GM12878 (cell line): ENCODE measurements around the gene TMEM39B. TPM values are rescaled to one million over a fixed set of nuclear protein-coding genes. Genes with fewer than 3 reads are reported as not detected.

Experiments
- ATAC-seq: fragments of 200-7000 bp; cut with Tn5 transposase; 3 replicates; pipeline ENCODE4 v1.9.1; 2020; ENCODE audit warnings: mild to moderate bottlenecking, moderate library complexity
- BruUV-seq: library from RNA; stranded (reverse); fragments of 400-500 nt; replicated peaks from 2 replicates; lab custom pipeline; 2021; lab: Mats Ljungman, UMichigan
- CTCF ChIA-PET: fragments of 300-600 bp; sonication (Branson Sonifier 250); formaldehyde crosslinking; extraction: SDS; loops from one replicate; lab custom pipeline; 2021; ENCODE audit warnings: inconsistent platforms; lab: Yijun Ruan, JAX
- POLR2A ChIA-PET: fragments of 350-600 bp; formaldehyde crosslinking; extraction: SDS; loops from one replicate; lab custom pipeline; 2021; ENCODE audit warnings: inconsistent platforms; lab: Charles Lee
- RAD21 ChIA-PET: fragments of 300-600 bp; sonication (Branson Sonifier 250); formaldehyde crosslinking; loops from one replicate; lab custom pipeline; 2023; ENCODE audit warnings: antibody characterized with exemption; ENCODE audit not compliant: unreplicated experiment; lab: Charles Lee
- SMC1A ChIA-PET: fragments of 300-600 bp; sonication (Branson Sonifier 250); formaldehyde crosslinking; loops from one replicate; lab custom pipeline; 2023; ENCODE audit not compliant: unreplicated experiment, uncharacterized antibody; lab: Charles Lee
- DNase-seq: peaks from one replicate; pipeline ENCODE4 v3.0.0-alpha.2; 2011; ENCODE audit warnings: low read depth, low spot score
- FAIRE-seq: peaks from 3 replicates; lab custom pipeline; 2011; peaks lifted over from hg19 to GRCh38; lab: Jason Lieb, UNC
- H2AFZ ChIP-seq: 2 replicates; pipeline ENCODE4 v1.6.0; 2011; ENCODE audit warnings: low read depth, low read length, control low read depth; ENCODE audit not compliant: control insufficient read depth
- H3K27ac ChIP-seq: 2 replicates; pipeline ENCODE4 v1.5.1; 2011; ENCODE audit warnings: control low read depth; ENCODE audit not compliant: control insufficient read depth, insufficient read depth
- H3K27me3 ChIP-seq, 2 experiments: replicated peaks in 1 of 2; 2 replicates each; pipeline versions ENCODE4 v1.6.0 to v1.6.1; 2011; ENCODE audit warnings: low read length in 1 of 2; ENCODE audit not compliant: control insufficient read depth in 2 of 2, insufficient read depth in 2 of 2
- H3K36me3 ChIP-seq, 2 experiments: 2 replicates each; pipeline ENCODE4 v1.5.1; 2011; ENCODE audit warnings: low read length in 1 of 2; ENCODE audit not compliant: control insufficient read depth in 2 of 2, insufficient read depth in 2 of 2
- H3K4me1 ChIP-seq: 2 replicates; pipeline ENCODE4 v1.6.1; 2011; ENCODE audit warnings: mild to moderate bottlenecking, low read length, moderate library complexity, mixed read lengths; ENCODE audit not compliant: control insufficient read depth, insufficient read depth
- H3K4me2 ChIP-seq: 2 replicates; pipeline ENCODE4 v1.6.0; 2011; ENCODE audit warnings: control low read depth; ENCODE audit not compliant: control insufficient read depth, insufficient read depth
- H3K4me3 ChIP-seq: fragments of 200-600 bp; sonication (generic); 2 replicates; pipeline ENCODE4 v1.5.1; 2016
- H3K79me2 ChIP-seq: 2 replicates; pipeline ENCODE4 v1.6.0; 2011; ENCODE audit warnings: low read length; ENCODE audit not compliant: control insufficient read depth, insufficient read depth
- H3K9ac ChIP-seq: 2 replicates; pipeline ENCODE4 v1.8.0; 2011; ENCODE audit warnings: low read length, control low read depth, mixed read lengths; ENCODE audit not compliant: control insufficient read depth, insufficient read depth
- H3K9me3 ChIP-seq: replicated peaks from 3 replicates; pipeline ENCODE4 v1.5.1; 2011; ENCODE audit warnings: mild to moderate bottlenecking, low read length; ENCODE audit not compliant: control insufficient read depth, insufficient read depth
- H4K20me1 ChIP-seq: 2 replicates; pipeline ENCODE4 v1.6.0; 2011; ENCODE audit not compliant: control insufficient read depth, insufficient read depth
- EZH2 ChIP-seq: IDR thresholded peaks from 2 replicates; pipeline ENCODE4 v1.6.1; 2012; ENCODE audit warnings: low read depth, mild to moderate bottlenecking, control low read depth, inconsistent platforms, low read length, borderline replicate concordance; ENCODE audit not compliant: control insufficient read depth
- FOS ChIP-seq: IDR thresholded peaks from 3 replicates; pipeline ENCODE4 v1.6.1; 2011; ENCODE audit warnings: borderline replicate concordance; ENCODE audit not compliant: insufficient read length; ENCODE audit errors: extremely low read depth
- NR2F1 ChIP-seq: fragments of 450-650 bp; conservative IDR thresholded peaks from 2 replicates; pipeline ENCODE4 v1.6.1; 2017; ENCODE audit warnings: mild to moderate bottlenecking
- PBX3 ChIP-seq: IDR thresholded peaks from 2 replicates; pipeline ENCODE4 v1.6.1; 2011; ENCODE audit warnings: mild to moderate bottlenecking, low read depth, low read length, moderate library complexity; ENCODE audit not compliant: insufficient replicate concordance
- STAT3 ChIP-seq: IDR thresholded peaks from 2 replicates; pipeline ENCODE4 v1.6.1; 2011; ENCODE audit warnings: low read depth, low read length, improper control_type of control experiment
- ZNF207 ChIP-seq: fragments of 450-650 bp; IDR thresholded peaks from 2 replicates; pipeline ENCODE4 v1.6.1; 2014; ENCODE audit warnings: antibody characterized with exemption, mild to moderate bottlenecking, borderline replicate concordance
- WGBS: methylation state at CpG from one replicate; pipeline ENCODE4 v1.1.6; 2016; ENCODE audit warnings: low lambda C conversion rate; ENCODE audit not compliant: insufficient replicate concordance, insufficient coverage; ENCODE audit errors: missing lambda C conversion rate; 5-methylcytosine and 5-hydroxymethylcytosine counted together
- in situ Hi-C: fragments of 300-500 bp; cut with MboI; formaldehyde crosslinking; loops from 9 replicates; pipeline ENCODE4 v1.14.3; 2018; ENCODE audit warnings: mixed read lengths
- intact Hi-C: fragments of 100-400 bp; cut with micrococcal nuclease; formaldehyde crosslinking; loops from one replicate; pipeline ENCODE4 v1.14.2; 2022; ENCODE audit not compliant: unreplicated experiment
- polyA plus RNA-seq, 11 experiments: library from polyadenylated mRNA; depleted of rRNA in 4 of 11; unstranded in 6 of 11; stranded (reverse) in 5 of 11; fragments of >200 nt; fragmentation: Nextera tagmentation in 4 of 11; fragmentation: Illumina TruSeq in 1 of 11; extraction: Ambion mirVana in 4 of 11; extraction: Trizol in 1 of 11; gene quantifications; 1 replicate in 1 of 11; 2 replicates in 10 of 11; pipeline versions ENCODE4 v1.2.1 to v1.2.3, GENCODE V29; 2011 to 2016; ENCODE audit warnings: inconsistent platforms in 2 of 11, missing spikeins in 2 of 11, low read depth in 1 of 11
- total RNA-seq, 4 experiments: library from RNA; depleted of rRNA in 3 of 4; stranded (reverse); fragments of >200 nt in 3 of 4; fragmentation: Illumina TruSeq in 1 of 4; extraction: Trizol in 1 of 4; gene quantifications; 2 replicates each; pipeline versions ENCODE4 v1.2.1 to v1.2.3, GENCODE V29; 2013 to 2021

TMEM39B gene
- total and polyA plus RNA-seq, 10 of the 15 experiments (the other 5 are each of a cell fraction or from before 2014, with no cell fraction given): 2.3 to 27.2 (median 12.3) TPM

DNA sequence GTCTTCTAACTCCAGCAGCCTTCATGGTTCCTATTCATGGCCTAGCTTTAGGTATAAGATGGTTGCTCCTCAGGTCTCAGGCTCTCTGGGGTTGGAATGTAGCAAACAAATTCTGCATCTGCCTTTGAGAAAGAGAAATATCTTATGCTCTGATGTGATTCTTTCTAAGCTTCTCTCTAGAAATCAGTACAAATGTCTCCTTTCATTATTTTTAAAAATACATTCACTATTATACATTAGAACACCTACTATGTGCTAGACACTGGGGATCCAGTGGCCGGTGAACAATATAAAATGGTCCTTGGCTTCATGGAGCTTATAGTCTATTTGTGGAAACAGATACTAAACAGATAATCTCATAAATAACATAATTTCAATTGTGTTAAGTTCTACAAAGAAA, 16.1 kb upstream of the TMEM39B start:
- no peak for DNase-seq
- intact Hi-C loops: no loop called here
- no peak overlapping the region for H3K4me2 ChIP-seq
- no peaks in the 10 kb centered on the region for H4K20me1 ChIP-seq
- H3K27ac ChIP-seq: no peak overlapping the region
- no peak overlapping the region for H2AFZ ChIP-seq
- POLR2A ChIA-PET: interaction anchor here (0.8 to 1.9 kb wide), 4 partner anchors 9 to 40 kb away, joined by 4 to 5 read pairs (median 5); partner anchors contain the start of gene TMEM39B
- RAD21 ChIA-PET: interaction anchor here (1.1 kb wide), 1 partner anchor 72 kb away, joined by 3 read pairs; no protein-coding TSS in a partner anchor
- H3K4me1 ChIP-seq: no peaks in the 10 kb centered on the region
- H3K79me2 ChIP-seq: no peaks in the 10 kb centered on the region
- SMC1A ChIA-PET: interaction anchor here (0.6 to 1.3 kb wide), 5 partner anchors 12 to 72 kb away, joined by 3 to 4 read pairs (median 3); no protein-coding TSS in a partner anchor
- CTCF ChIA-PET: interaction anchor here (1.1 to 2.0 kb wide), 5 partner anchors 14 to 192 kb away, joined by 3 to 5 read pairs (median 3); no protein-coding TSS in a partner anchor
- no peaks in the 10 kb centered on the region for H3K27me3 ChIP-seq
- H3K4me3 ChIP-seq: no peak overlapping the region
- peaks cover 26 to 32% of the 10 kb centered on the region in 2 experiments for H3K36me3 ChIP-seq
- in situ Hi-C loops: no loop called here
- no peaks in the 10 kb centered on the region for H3K9me3 ChIP-seq
- WGBS: 100% methylated on average over 1 of the region's 1 CpG
- ATAC-seq: no peak
- TF ChIP-seq PBX3 (no peak), FOS (no peak), NR2F1 (no peak), ZNF207 (no peak), EZH2 (no peak), STAT3 (no peak)
- TF ChIP-seq, all 136 proteins: peak for 0
- no peak for FAIRE-seq
- no peak overlapping the region for H3K9ac ChIP-seq
- TSS peak; percentile 11 for BruUV-seq
